Gastrocnemius medialis (tissue), 4 donors: ENCODE results near the gene THRB. TPM values are rescaled to one million over a fixed set of nuclear protein-coding genes. Genes with fewer than 3 reads are reported as not detected.

ENCODE experiments used
- ATAC-seq, 2 donors: fragments of 150-250 bp; one replicate each; pipeline ENCODE4 v1.9.1; 2016
- DNase-seq, 2 donors: peaks; one replicate each; pipeline ENCODE4 v3.0.0-alpha.2; 2019
- H3K27ac ChIP-seq, 4 donors: fragments of 200-600 bp; sonication (generic); 1 replicate in 1 of 4; 2 replicates in 3 of 4; pipeline ENCODE4 v1.5.1; 2016 to 2018; ENCODE audit warnings: mild to moderate bottlenecking in 2 of 4, moderate library complexity in 1 of 4
- H3K27me3 ChIP-seq, 3 donors: fragments of 200-600 bp; sonication (generic) in 2 of 3; 1 replicate in 1 of 3; 2 replicates in 2 of 3; pipeline versions ENCODE4 v1.5.1 to v1.6.0; 2016 to 2019; ENCODE audit warnings: mild to moderate bottlenecking in 1 of 3, moderate library complexity in 1 of 3
- H3K36me3 ChIP-seq, 2 donors: fragments of 200-600 bp; sonication (generic) in 1 of 2; one replicate each; pipeline ENCODE4 v1.5.1; 2017 to 2018
- H3K4me1 ChIP-seq, 2 donors: fragments of 200-600 bp; sonication (generic) in 1 of 2; one replicate each; pipeline ENCODE4 v1.5.1; 2016 to 2017; ENCODE audit warnings: mild to moderate bottlenecking in 2 of 2
- H3K4me3 ChIP-seq, 4 donors: fragments of 200-600 bp; sonication (generic) in 3 of 4; 1 replicate in 1 of 4; 2 replicates in 3 of 4; pipeline ENCODE4 v1.5.1; 2016 to 2019; ENCODE audit warnings: mild to moderate bottlenecking in 2 of 4
- H3K9me3 ChIP-seq, 3 donors: fragments of 200-600 bp; sonication (generic) in 2 of 3; 1 replicate in 1 of 3; 2 replicates in 2 of 3; pipeline ENCODE4 v1.5.1; 2016 to 2019
- CTCF ChIP-seq, 5 experiments: fragments of 450-650 bp in 3 of 5; fragments of 200-600 bp in 2 of 5; sonication (generic) in 2 of 5; IDR thresholded peaks in 4 of 5; conservative IDR thresholded peaks in 1 of 5; 1 replicate in 4 of 5; 2 replicates in 1 of 5; pipeline ENCODE4 v1.5.1; 2016 to 2019; ENCODE audit warnings: antibody characterized with exemption in 5 of 5, mild to moderate bottlenecking in 3 of 5, moderate library complexity in 3 of 5
- POLR2A ChIP-seq, 2 donors: fragments of 450-650 bp; IDR thresholded peaks; one replicate each; pipeline ENCODE4 v1.6.1; 2017; ENCODE audit warnings: antibody characterized with exemption in 2 of 2, mild to moderate bottlenecking in 2 of 2, moderate library complexity in 2 of 2
- in situ Hi-C, 4 donors: fragments of 200-750 bp; cut with MboI; loops; one replicate each; pipeline versions ENCODE4 v1.15.0 to v1.8.0; 2017; ENCODE audit warnings: low sequenced_read_pairs in 4 of 4
- intact Hi-C: fragments of 100-400 bp; cut with DNase I; formaldehyde crosslinking; loops from one replicate; pipeline ENCODE4 v1.15.1; 2023; ENCODE audit warnings: low total_unique reads
- total RNA-seq, 4 donors: library from RNA; depleted of rRNA; stranded (reverse); fragments of >200 nt; gene quantifications; one replicate each; pipeline versions ENCODE4 v1.1.0 to v1.2.3, GENCODE V29; 2016

The THRB gene
- total RNA-seq, 4 donors from 2014 or later: 20.1 to 60.0 (median 25.3) TPM

- in situ Hi-C loops: no loop called here
- Histone ChIP-seq H3K4me3 (no peak overlapping the region), H3K27me3 (no peaks in the 10 kb centered on the region), H3K27ac (no peak overlapping the region), H3K36me3 (peaks cover 0 to 7% of the 10 kb centered on the region in 2 donors), H3K9me3 (no peaks in the 10 kb centered on the region), H3K4me1 (peaks cover 5 to 23% of the 10 kb centered on the region in 2 donors)
- DNase-seq (no peak), ATAC-seq (no peak)
- intact Hi-C loops: no loop called here
- no peak for TF ChIP-seq CTCF (IDR thresholded peaks at IDR 0.05 in 4 of 5, conservative IDR thresholded peaks at IDR 0.05 in 1 of 5)
- no peak for TF ChIP-seq POLR2A (IDR thresholded peaks at IDR 0.05)
Observed at GRCh38 chr3:24339266-24339825, 155.3 kb downstream of the THRB start.

- ATAC-seq: no peak
- Histone ChIP-seq H3K36me3 (peaks cover 0 to 7% of the 10 kb centered on the region in 2 donors), H3K9me3 (no peaks in the 10 kb centered on the region), H3K27ac (no peak overlapping the region), H3K27me3 (no peaks in the 10 kb centered on the region), H3K4me1 (peaks cover 5 to 18% of the 10 kb centered on the region in 2 donors), H3K4me3 (no peak overlapping the region)
- intact Hi-C loops (no loop called here), in situ Hi-C loops (no loop called here)
- TF ChIP-seq CTCF (IDR thresholded peaks at IDR 0.05 in 4 of 5, conservative IDR thresholded peaks at IDR 0.05 in 1 of 5) (no peak), POLR2A (IDR thresholded peaks at IDR 0.05) (no peak)
- no peak for DNase-seq
Observed at GRCh38 chr3:24338409-24339130, 156.1 kb downstream of the THRB start.

- peak in 1 of 2 donors; percentile 33 for ATAC-seq
- intact Hi-C loops: no loop called here
- DNase-seq: no peak
- H3K36me3 ChIP-seq: peaks cover 0 to 7% of the 10 kb centered on the region in 2 donors
- no peak overlapping the region for H3K27ac ChIP-seq
- H3K4me1 ChIP-seq: peaks cover 5 to 19% of the 10 kb centered on the region in 2 donors
- no peaks in the 10 kb centered on the region for H3K9me3 ChIP-seq
- in situ Hi-C loops: no loop called here
- no peaks in the 10 kb centered on the region for H3K27me3 ChIP-seq
- TF ChIP-seq POLR2A (IDR thresholded peaks at IDR 0.05) (no peak), CTCF (IDR thresholded peaks at IDR 0.05 in 4 of 5, conservative IDR thresholded peaks at IDR 0.05 in 1 of 5) (no peak)
- H3K4me3 ChIP-seq: no peak overlapping the region
Observed at GRCh38 chr3:24336101-24336500, 158.5 kb downstream of the THRB start.

GRCh38 chr3:24332092-24332491 is 162.6 kb downstream of the THRB start:
- H3K9me3 ChIP-seq: no peaks in the 10 kb centered on the region
- no peak overlapping the region for H3K4me3 ChIP-seq
- peaks cover 0 to 7% of the 10 kb centered on the region in 2 donors for H3K36me3 ChIP-seq
- ATAC-seq (no peak), DNase-seq (no peak)
- TF ChIP-seq POLR2A (IDR thresholded peaks at IDR 0.05): no peak
- TF ChIP-seq CTCF (IDR thresholded peaks at IDR 0.05 in 4 of 5, conservative IDR thresholded peaks at IDR 0.05 in 1 of 5): no peak
- H3K27ac ChIP-seq: peak overlapping the region in 1 of 4 donors; percentile 33
- H3K27me3 ChIP-seq: no peaks in the 10 kb centered on the region
- in situ Hi-C loops: no loop called here
- intact Hi-C loops: no loop called here
- H3K4me1 ChIP-seq: peaks cover 0 to 7% of the 10 kb centered on the region in 2 donors
